ENCODE results near the gene TM9SF4.

TM9SF4 gene

DNA sequence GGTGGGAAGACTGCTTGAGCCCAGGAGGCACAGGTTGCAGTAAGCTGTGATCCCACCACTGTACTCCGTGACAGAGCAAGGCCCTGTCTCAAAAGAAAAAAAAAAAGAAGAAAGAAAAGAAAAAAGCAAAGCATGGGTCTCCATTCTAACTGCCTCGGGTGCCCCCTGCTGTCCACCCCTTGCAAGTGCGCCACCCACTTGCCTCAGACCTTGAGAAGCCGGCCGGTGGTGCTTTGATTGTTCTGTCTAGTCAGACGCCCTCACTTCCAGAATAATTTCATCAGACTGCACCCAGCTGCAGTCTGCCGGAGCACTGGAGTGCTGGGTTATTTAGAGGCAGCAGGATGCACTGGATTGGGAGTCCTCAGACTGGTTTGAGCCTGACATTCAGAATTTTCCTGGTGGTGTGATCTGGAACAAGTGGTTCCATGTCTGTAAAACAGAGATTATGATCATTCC is 17.6 kb upstream of the TM9SF4 start:
- peaks cover 28% of the 10 kb centered on the region for H3K4me1 ChIP-seq (ENCODE audit: control insufficient read depth, insufficient read depth, low read length)
- H3K9ac ChIP-seq (ENCODE audit: low read depth, low read length): no peak overlapping the region
- no peaks in the 10 kb centered on the region for H3K9me3 ChIP-seq (ENCODE audit: control insufficient read depth, insufficient read depth, low read length)
- H3K27me3 ChIP-seq (ENCODE audit: control insufficient read depth, insufficient read depth, low read length): no peaks in the 10 kb centered on the region; the same call in 1 of the 2 replicates
- H3K4me3 ChIP-seq (ENCODE audit: low read depth, low read length): no peak overlapping the region
- H3K27ac ChIP-seq (ENCODE audit: low read depth, low read length): no peak overlapping the region
- H3K36me3 ChIP-seq (ENCODE audit: control insufficient read depth, insufficient read depth, low read length): no peaks in the 10 kb centered on the region

DNA sequence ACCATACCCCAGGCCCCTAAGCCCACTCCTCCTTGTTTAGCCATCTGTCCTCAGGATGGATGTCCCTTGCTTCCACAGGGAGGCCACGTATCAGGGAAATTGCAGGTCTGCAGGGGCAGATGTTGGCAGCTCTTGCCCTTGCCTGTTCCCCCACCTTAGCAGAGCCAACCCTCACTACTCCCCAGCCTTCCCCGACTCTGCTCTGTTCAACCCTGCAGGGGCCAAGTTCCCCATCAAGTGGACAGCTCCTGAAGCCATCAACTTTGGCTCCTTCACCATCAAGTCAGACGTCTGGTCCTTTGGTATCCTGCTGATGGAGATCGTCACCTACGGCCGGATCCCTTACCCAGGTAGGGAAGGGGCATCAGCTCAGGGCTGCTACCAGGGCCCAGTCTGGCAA is 10.7 kb upstream of the TM9SF4 start:
- no peaks in the 10 kb centered on the region for H3K4me1 ChIP-seq (ENCODE audit: control insufficient read depth, insufficient read depth, low read length)
- no peaks in the 10 kb centered on the region for H3K36me3 ChIP-seq (ENCODE audit: control insufficient read depth, insufficient read depth, low read length)
- no peak overlapping the region for H3K9ac ChIP-seq (ENCODE audit: low read depth, low read length)
- H3K27me3 ChIP-seq (ENCODE audit: control insufficient read depth, insufficient read depth, low read length): peaks cover 14% of the 10 kb centered on the region
- no peak overlapping the region for H3K27ac ChIP-seq (ENCODE audit: low read depth, low read length)
- no peaks in the 10 kb centered on the region for H3K9me3 ChIP-seq (ENCODE audit: control insufficient read depth, insufficient read depth, low read length)
- H3K4me3 ChIP-seq (ENCODE audit: low read depth, low read length): no peak overlapping the region

DNA sequence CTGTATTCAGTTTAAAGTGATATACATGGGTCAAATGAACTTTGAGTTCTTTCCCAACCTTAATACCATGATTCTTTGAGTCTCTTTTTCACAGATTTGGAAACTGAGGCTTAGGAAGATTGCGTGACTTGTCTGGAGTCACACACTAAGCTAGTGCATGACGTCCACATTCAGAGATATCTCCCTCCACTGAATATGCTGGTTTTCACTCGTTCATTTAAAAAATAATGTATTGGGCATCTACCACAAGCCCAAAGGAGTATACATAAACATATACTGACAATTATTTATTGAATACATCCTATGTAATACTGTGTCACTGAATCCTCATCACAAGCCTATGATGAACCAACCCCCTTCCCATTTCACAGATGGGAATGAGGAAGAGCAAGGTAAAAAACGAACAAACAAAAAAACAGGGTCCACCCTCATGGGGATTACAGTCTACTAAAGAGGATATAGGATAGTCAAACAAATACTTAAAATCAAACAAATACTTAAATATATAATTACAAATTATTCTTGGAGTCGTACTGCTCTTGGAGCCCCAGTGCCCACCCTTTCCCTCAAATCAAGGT is 611 bp upstream of the TM9SF4 start:
- Histone ChIP-seq H3K4me3 (ENCODE audit: low read depth, low read length) (peak overlapping the region; percentile 88), H3K36me3 (ENCODE audit: control insufficient read depth, insufficient read depth, low read length) (no peaks in the 10 kb centered on the region), H3K27me3 (ENCODE audit: control insufficient read depth, insufficient read depth, low read length) (peaks cover under 1% of the 10 kb centered on the region; the same call in 1 of the 2 replicates), H3K9ac (ENCODE audit: low read depth, low read length) (peak overlapping the region; percentile 99; the same call in 1 of the 2 replicates), H3K4me1 (ENCODE audit: control insufficient read depth, insufficient read depth, low read length) (peaks cover 6% of the 10 kb centered on the region; the same call in 1 of the 2 replicates), H3K27ac (ENCODE audit: low read depth, low read length) (no peak overlapping the region), H3K9me3 (ENCODE audit: control insufficient read depth, insufficient read depth, low read length) (no peaks in the 10 kb centered on the region)

DNA sequence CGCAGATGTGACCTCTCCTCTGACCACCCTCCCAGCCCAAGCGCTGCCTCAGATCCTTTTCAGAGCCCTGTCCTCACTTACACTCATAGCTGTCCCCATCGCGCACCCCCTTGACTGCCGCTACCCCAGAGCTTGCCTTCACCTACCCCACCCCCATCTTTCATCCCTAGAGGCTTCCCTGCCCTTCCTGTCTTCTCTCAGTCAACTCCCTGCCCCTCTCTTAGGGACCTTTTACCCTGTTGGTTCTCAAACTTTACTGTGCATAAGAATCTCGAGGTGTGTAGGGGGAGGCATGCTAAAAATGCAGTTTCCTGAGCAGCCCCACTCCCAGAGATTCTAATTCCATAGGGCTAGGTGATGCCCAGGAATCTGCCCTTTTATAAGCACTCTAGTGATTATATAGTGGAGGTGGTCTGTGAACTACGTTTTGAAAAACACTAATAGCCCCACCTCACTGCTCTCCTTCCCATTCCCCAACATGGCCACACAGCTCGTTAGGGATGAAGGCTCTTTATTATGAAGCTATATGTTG is 725 bp downstream of the TM9SF4 start:
- Histone ChIP-seq H3K27me3 (ENCODE audit: control insufficient read depth, insufficient read depth, low read length) (no peaks in the 10 kb centered on the region), H3K36me3 (ENCODE audit: control insufficient read depth, insufficient read depth, low read length) (peaks cover 3% of the 10 kb centered on the region; the same call in 1 of the 2 replicates), H3K4me3 (ENCODE audit: low read depth, low read length) (peak overlapping the region; percentile 88), H3K9me3 (ENCODE audit: control insufficient read depth, insufficient read depth, low read length) (no peaks in the 10 kb centered on the region), H3K4me1 (ENCODE audit: control insufficient read depth, insufficient read depth, low read length) (peaks cover 6% of the 10 kb centered on the region; the same call in 1 of the 2 replicates), H3K9ac (ENCODE audit: low read depth, low read length) (peak overlapping the region; percentile 99), H3K27ac (ENCODE audit: low read depth, low read length) (peak overlapping the region; percentile 98)

DNA sequence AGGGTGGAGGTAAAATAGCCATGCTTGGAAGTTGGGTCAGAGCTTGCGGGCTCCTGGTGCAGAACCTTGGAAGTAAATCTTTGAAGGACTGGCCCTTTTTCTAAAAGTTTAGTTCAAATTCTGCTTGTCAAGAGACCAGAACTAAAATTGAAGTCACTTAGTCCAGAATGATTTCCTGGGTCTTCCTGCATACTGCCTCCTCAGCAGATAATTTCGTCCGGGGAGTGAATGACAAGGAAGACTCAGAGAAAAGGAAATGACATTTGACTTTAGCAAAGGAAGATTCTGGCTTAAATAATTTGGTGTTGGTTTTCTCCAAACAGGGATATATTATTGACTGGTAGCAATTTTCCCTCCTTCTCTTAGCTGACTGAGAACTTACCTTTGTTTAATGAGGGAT is 1.2 kb downstream of the TM9SF4 start:
- Histone ChIP-seq H3K27ac (ENCODE audit: low read depth, low read length) (no peak overlapping the region), H3K27me3 (ENCODE audit: control insufficient read depth, insufficient read depth, low read length) (no peaks in the 10 kb centered on the region), H3K9ac (ENCODE audit: low read depth, low read length) (peak overlapping the region; percentile 99; the same call in 1 of the 2 replicates), H3K4me1 (ENCODE audit: control insufficient read depth, insufficient read depth, low read length) (peaks cover 6% of the 10 kb centered on the region; the same call in 1 of the 2 replicates), H3K36me3 (ENCODE audit: control insufficient read depth, insufficient read depth, low read length) (peaks cover 5% of the 10 kb centered on the region; the same call in 1 of the 2 replicates), H3K4me3 (ENCODE audit: low read depth, low read length) (peak overlapping the region; percentile 88), H3K9me3 (ENCODE audit: control insufficient read depth, insufficient read depth, low read length) (no peaks in the 10 kb centered on the region)

DNA sequence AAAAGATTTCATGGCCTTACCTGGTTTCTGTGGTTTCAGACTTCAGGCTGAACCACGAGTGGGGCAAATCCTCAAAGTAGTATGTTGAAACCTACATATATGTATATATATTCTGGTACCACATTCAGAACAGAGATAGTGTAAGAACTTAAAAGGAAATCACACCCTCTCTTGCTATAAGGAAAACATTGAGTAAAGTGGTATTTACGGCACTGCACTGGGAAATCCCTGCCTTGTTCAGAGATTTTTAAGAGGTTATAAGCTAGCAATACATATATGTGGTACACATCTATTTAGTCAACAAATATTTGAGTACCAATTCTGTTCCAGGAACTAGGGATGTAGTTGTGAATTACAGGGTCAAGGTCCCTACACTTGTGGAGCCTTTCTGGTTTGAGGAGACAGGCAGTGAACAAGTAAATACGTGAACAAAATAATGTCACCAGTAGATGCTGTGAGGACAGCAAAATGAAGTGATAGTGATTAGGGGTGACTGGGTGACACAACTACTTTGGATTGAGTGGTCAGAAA is 1.7 kb downstream of the TM9SF4 start:
- H3K36me3 ChIP-seq (ENCODE audit: control insufficient read depth, insufficient read depth, low read length): peaks cover 5% of the 10 kb centered on the region; the same call in 1 of the 2 replicates
- H3K9me3 ChIP-seq (ENCODE audit: control insufficient read depth, insufficient read depth, low read length): no peaks in the 10 kb centered on the region
- no peak overlapping the region for H3K27ac ChIP-seq (ENCODE audit: low read depth, low read length)
- no peak overlapping the region for H3K9ac ChIP-seq (ENCODE audit: low read depth, low read length)
- no peak overlapping the region; the same call in 1 of the 2 replicates for H3K4me3 ChIP-seq (ENCODE audit: low read depth, low read length)
- peaks cover 9% of the 10 kb centered on the region; the same call in 1 of the 2 replicates for H3K4me1 ChIP-seq (ENCODE audit: control insufficient read depth, insufficient read depth, low read length)
- no peaks in the 10 kb centered on the region for H3K27me3 ChIP-seq (ENCODE audit: control insufficient read depth, insufficient read depth, low read length)

DNA sequence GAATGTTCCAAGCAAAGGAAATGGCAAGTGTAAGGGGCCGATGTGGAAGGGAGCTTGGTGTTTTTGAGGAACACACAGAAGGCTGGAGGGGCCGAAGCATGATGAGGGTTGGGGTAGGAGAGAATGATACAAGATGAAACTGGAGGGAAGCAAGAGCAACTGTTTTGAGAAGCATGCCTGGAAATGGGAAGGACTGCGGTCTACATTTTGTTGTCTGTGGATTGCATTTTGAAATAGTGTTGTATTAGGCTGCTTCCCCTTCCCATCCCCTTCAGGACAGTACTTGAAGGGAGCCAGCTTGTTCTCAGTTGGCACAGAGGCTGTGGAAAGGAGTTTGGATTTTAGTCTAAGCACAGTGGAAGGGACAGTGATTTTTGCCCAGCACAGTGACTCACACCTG is 2.2 kb downstream of the TM9SF4 start:
- no peak overlapping the region for H3K9ac ChIP-seq (ENCODE audit: low read depth, low read length)
- no peak overlapping the region for H3K4me3 ChIP-seq (ENCODE audit: low read depth, low read length)
- peaks cover 5% of the 10 kb centered on the region; the same call in 1 of the 2 replicates for H3K36me3 ChIP-seq (ENCODE audit: control insufficient read depth, insufficient read depth, low read length)
- no peak overlapping the region for H3K27ac ChIP-seq (ENCODE audit: low read depth, low read length)
- H3K27me3 ChIP-seq (ENCODE audit: control insufficient read depth, insufficient read depth, low read length): no peaks in the 10 kb centered on the region
- peaks cover 13% of the 10 kb centered on the region; the same call in 1 of the 2 replicates for H3K4me1 ChIP-seq (ENCODE audit: control insufficient read depth, insufficient read depth, low read length)
- no peaks in the 10 kb centered on the region for H3K9me3 ChIP-seq (ENCODE audit: control insufficient read depth, insufficient read depth, low read length)

DNA sequence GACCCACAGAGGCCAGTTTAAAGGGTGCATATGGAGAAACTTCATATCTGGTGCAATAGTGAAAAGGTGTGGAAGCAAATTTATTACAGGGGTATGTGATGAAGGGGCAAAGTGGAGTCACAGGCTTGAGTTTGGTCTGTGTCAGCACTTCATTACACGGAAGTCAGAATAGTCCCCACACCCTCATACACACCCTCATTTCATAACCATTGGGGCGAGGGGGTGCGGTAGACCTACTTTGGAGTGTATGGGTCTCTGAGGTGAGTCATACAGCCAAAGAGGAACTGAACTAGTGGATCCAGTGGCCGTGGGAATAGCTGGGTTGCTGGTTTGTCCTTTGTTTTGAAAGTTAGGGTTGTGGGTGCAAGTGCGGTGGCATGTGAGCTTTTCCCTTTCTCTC is 3.3 kb downstream of the TM9SF4 start:
- Histone ChIP-seq H3K36me3 (ENCODE audit: control insufficient read depth, insufficient read depth, low read length) (peaks cover 5% of the 10 kb centered on the region; the same call in 1 of the 2 replicates), H3K9ac (ENCODE audit: low read depth, low read length) (no peak overlapping the region), H3K4me3 (ENCODE audit: low read depth, low read length) (no peak overlapping the region), H3K27me3 (ENCODE audit: control insufficient read depth, insufficient read depth, low read length) (no peaks in the 10 kb centered on the region), H3K9me3 (ENCODE audit: control insufficient read depth, insufficient read depth, low read length) (no peaks in the 10 kb centered on the region), H3K27ac (ENCODE audit: low read depth, low read length) (no peak overlapping the region), H3K4me1 (ENCODE audit: control insufficient read depth, insufficient read depth, low read length) (peaks cover 13% of the 10 kb centered on the region; the same call in 1 of the 2 replicates)

DNA sequence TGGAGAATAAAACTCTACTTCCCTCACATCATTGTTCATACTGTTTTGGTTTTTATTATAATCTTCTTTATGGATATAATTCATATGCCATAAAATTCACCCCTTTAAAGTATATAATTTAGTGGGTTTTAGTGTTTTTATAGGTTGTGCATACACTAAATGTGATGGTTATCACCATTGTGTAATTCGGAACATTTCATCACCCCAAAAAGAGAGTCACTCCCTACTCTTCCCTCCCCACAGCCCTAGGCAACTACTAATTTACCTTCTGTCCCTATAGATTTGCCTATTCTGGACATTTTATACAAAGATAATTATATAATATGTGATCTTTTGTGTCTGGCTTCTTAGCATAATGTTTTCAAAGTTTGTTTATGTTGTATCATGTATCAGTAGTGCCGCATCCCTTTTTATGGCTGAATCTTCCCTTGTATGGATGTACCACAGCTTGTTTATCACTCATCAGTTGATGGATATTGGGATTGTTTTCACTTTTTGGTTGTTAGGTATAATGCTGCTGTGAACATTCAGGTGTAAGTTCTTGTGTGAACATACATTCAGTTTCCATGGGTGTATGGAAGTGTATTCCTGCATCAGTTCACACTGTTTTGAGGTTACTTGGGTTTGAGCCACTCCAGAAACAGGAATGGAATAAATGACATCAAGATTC is 4.2 kb downstream of the TM9SF4 start:
- peaks cover 13% of the 10 kb centered on the region; the same call in 1 of the 2 replicates for H3K4me1 ChIP-seq (ENCODE audit: control insufficient read depth, insufficient read depth, low read length)
- H3K4me3 ChIP-seq (ENCODE audit: low read depth, low read length): no peak overlapping the region
- no peaks in the 10 kb centered on the region for H3K27me3 ChIP-seq (ENCODE audit: control insufficient read depth, insufficient read depth, low read length)
- H3K27ac ChIP-seq (ENCODE audit: low read depth, low read length): no peak overlapping the region
- peaks cover 5% of the 10 kb centered on the region; the same call in 1 of the 2 replicates for H3K36me3 ChIP-seq (ENCODE audit: control insufficient read depth, insufficient read depth, low read length)
- no peaks in the 10 kb centered on the region for H3K9me3 ChIP-seq (ENCODE audit: control insufficient read depth, insufficient read depth, low read length)
- no peak overlapping the region for H3K9ac ChIP-seq (ENCODE audit: low read depth, low read length)

DNA sequence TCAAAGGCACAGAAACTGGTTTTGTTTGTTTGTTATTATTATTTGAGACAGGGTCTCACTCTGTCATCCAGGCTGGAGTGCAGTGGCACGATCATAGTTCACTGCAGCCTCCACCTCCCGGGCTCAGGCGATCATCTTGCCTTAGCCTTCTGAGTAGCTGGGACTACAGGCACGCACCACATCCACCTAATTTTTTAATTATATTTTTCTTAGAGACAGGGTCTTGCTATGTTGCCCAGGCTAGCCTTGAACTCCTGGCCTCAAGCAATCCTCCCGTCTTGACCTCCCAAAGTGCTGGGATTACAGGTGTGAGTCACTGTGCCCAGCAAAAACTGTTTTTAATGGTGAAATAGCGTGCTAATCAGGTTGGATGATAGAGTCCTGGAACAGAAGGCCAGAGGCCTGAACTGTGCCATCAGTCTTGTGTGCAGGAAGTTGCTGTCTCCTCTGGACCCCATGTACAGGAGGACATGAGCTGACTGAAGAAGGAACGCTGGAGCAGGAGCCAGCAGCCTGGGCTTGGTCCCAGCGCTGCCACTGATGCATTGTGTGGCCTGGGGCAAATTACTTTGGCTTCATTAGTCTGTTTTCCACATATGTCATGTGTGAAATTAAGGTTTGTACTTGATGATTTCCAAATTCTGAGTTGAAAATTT is 4.9 kb downstream of the TM9SF4 start:
- Histone ChIP-seq H3K27ac (ENCODE audit: low read depth, low read length) (no peak overlapping the region), H3K9ac (ENCODE audit: low read depth, low read length) (no peak overlapping the region), H3K27me3 (ENCODE audit: control insufficient read depth, insufficient read depth, low read length) (no peaks in the 10 kb centered on the region), H3K4me1 (ENCODE audit: control insufficient read depth, insufficient read depth, low read length) (peaks cover 13% of the 10 kb centered on the region; the same call in 1 of the 2 replicates), H3K4me3 (ENCODE audit: low read depth, low read length) (no peak overlapping the region), H3K36me3 (ENCODE audit: control insufficient read depth, insufficient read depth, low read length) (peaks cover 5% of the 10 kb centered on the region; the same call in 1 of the 2 replicates), H3K9me3 (ENCODE audit: control insufficient read depth, insufficient read depth, low read length) (no peaks in the 10 kb centered on the region)
